K562 (cell line): Measurements from ENCODE around the gene PTPN7.

Experiments
- ETS1 ChIP-seq: conservative IDR thresholded peaks from 2 replicates; pipeline ENCODE4 v1.6.1; 2011; ENCODE audit warnings: low read depth, mild to moderate bottlenecking, low read length; ENCODE audit not compliant: control insufficient read depth
- ZC3H4 ChIP-seq: sonication (generic); formaldehyde crosslinking; IDR thresholded peaks from 2 replicates; pipeline ENCODE4 v1.9.0; 2021; ENCODE audit warnings: missing genetic modification reagents, borderline replicate concordance

GRCh38 chr1:202154148-202154765 is 6.1 kb downstream of the PTPN7 start:
- TF ChIP-seq ETS1 (no peak), ZC3H4 (no peak)
